Stomach (tissue), 9 donors: Measurements from ENCODE around the gene GATB. TPM values are rescaled to one million over a fixed set of nuclear protein-coding genes. Genes with fewer than 3 reads are reported as not detected.

ENCODE experiments used
- DNase-seq, 2 donors: peaks; one replicate each; pipeline versions ENCODE4 v3.0.0 to v3.0.0-alpha.2; 2013 to 2019
- H3K27ac ChIP-seq, 5 donors: fragments of 200-600 bp in 4 of 5; sonication (generic) in 4 of 5; one replicate each; pipeline ENCODE4 v1.5.1; 2013 to 2019; ENCODE audit warnings: mild to moderate bottlenecking in 1 of 5, moderate library complexity in 1 of 5
- H3K27me3 ChIP-seq, 3 donors: fragments of 200-600 bp; sonication (generic); one replicate each; pipeline ENCODE4 v1.5.1; 2017 to 2019; ENCODE audit warnings: mixed run types in 1 of 3
- H3K36me3 ChIP-seq, 4 donors: fragments of 200-600 bp; sonication (generic); 1 replicate in 3 of 4; 2 replicates in 1 of 4; pipeline ENCODE4 v1.5.1; 2016 to 2019
- H3K4me1 ChIP-seq, 4 donors: fragments of 200-600 bp; sonication (generic); one replicate each; pipeline ENCODE4 v1.5.1; 2016 to 2019
- H3K4me3 ChIP-seq, 4 donors: fragments of 200-600 bp; sonication (generic) in 3 of 4; one replicate each; pipeline ENCODE4 v1.5.1; 2016 to 2019; ENCODE audit warnings: mild to moderate bottlenecking in 1 of 4
- H3K9me3 ChIP-seq, 4 donors: fragments of 200-600 bp; sonication (generic); one replicate each; pipeline ENCODE4 v1.5.1; 2016 to 2019
- CTCF ChIP-seq, 7 experiments: fragments of 450-650 bp in 4 of 7; fragments of 200-600 bp in 3 of 7; sonication (generic) in 3 of 7; IDR thresholded peaks; one replicate each; pipeline ENCODE4 v1.5.1; 2016 to 2019; ENCODE audit warnings: antibody characterized with exemption in 7 of 7, control low read depth in 2 of 7, mild to moderate bottlenecking in 1 of 7
- EP300 ChIP-seq: sonication (generic); formaldehyde crosslinking; IDR thresholded peaks from one replicate; pipeline ENCODE4 v1.6.1; 2017; ENCODE audit warnings: antibody characterized with exemption
- POLR2A ChIP-seq, 4 donors: fragments of 450-650 bp; IDR thresholded peaks; one replicate each; pipeline ENCODE4 v1.6.1; 2016; ENCODE audit warnings: antibody characterized with exemption in 4 of 4, control low read depth in 2 of 4, mild to moderate bottlenecking in 1 of 4, moderate library complexity in 1 of 4
- POLR2AphosphoS5 ChIP-seq, 3 donors: sonication (generic); formaldehyde crosslinking; IDR thresholded peaks; one replicate each; pipeline ENCODE4 v1.6.1; 2016; ENCODE audit warnings: antibody characterized with exemption in 3 of 3
- WGBS, 5 donors: extraction: QIAGEN DNeasy Blood & Tissue Kit in 3 of 5; methylation state at CpG; one replicate each; pipeline versions ENCODE4 v1.1.5 to v1.1.7; 2013 to 2018; 5-methylcytosine and 5-hydroxymethylcytosine counted together
- intact Hi-C: fragments of 100-400 bp; cut with DNase I; formaldehyde crosslinking; loops from one replicate; pipeline ENCODE4 v1.15.1; 2023; ENCODE audit warnings: low total_unique reads
- polyA plus RNA-seq, 3 donors: library from polyadenylated mRNA; stranded (reverse); fragments of 200-250 nt; gene quantifications; one replicate each; pipeline ENCODE4 v1.2.3, GENCODE V29; 2013
- total RNA-seq, 5 donors: library from RNA; depleted of rRNA; stranded (reverse); fragments of >200 nt; gene quantifications; one replicate each; pipeline versions ENCODE4 v1.1.0 to v1.2.3, GENCODE V29; 2014 to 2016
- donor health status: healthy with polysubstance abuse.
- donor health status: Bipolar disorder and iron deficiency.
- donor health status: healthy.

GATB gene
- total and polyA plus RNA-seq, 8 donors: 1.8 to 32.2 (median 19.9) TPM

- intact Hi-C loops: no loop called here
- no peaks in the 10 kb centered on the region for H3K9me3 ChIP-seq
Measured at GRCh38 chr4:151641167-151641566, 119.6 kb downstream of the GATB start.

GRCh38 chr4:151640381-151640780 is 120.4 kb downstream of the GATB start:
- H3K36me3 ChIP-seq: no peaks in the 10 kb centered on the region
- 62 to 73% (median 70%) methylated on average over 1 of the region's 1 CpG for WGBS, 5 donors
- H3K4me1 ChIP-seq: no peaks in the 10 kb centered on the region
- intact Hi-C loops: no loop called here
- no peak for DNase-seq
- no peaks in the 10 kb centered on the region for H3K27me3 ChIP-seq
- no peak for TF ChIP-seq POLR2A (IDR thresholded peaks at IDR 0.05)
- TF ChIP-seq EP300: no peak
- TF ChIP-seq CTCF (IDR thresholded peaks at IDR 0.05): no peak
- no peak overlapping the region for H3K27ac ChIP-seq
- no peak overlapping the region for H3K4me3 ChIP-seq
- no peaks in the 10 kb centered on the region for H3K9me3 ChIP-seq

More at GRCh38 chr4:151641167-151641566, 119.6 kb downstream of the GATB start:
- DNase-seq: no peak
- WGBS, 5 donors: 79 to 95% (median 87%) methylated on average over 2 of the region's 2 CpGs
- Histone ChIP-seq H3K27ac (no peak overlapping the region), H3K4me3 (no peak overlapping the region), H3K27me3 (no peaks in the 10 kb centered on the region), H3K36me3 (no peaks in the 10 kb centered on the region), H3K4me1 (no peaks in the 10 kb centered on the region)
- TF ChIP-seq POLR2AphosphoS5 (IDR thresholded peaks at IDR 0.05): no peak
- no peak for TF ChIP-seq CTCF (IDR thresholded peaks at IDR 0.05)
- no peak for TF ChIP-seq POLR2A (IDR thresholded peaks at IDR 0.05)
- TF ChIP-seq EP300: no peak

GRCh38 chr4:151638295-151638858 is 122.4 kb downstream of the GATB start:
- no peak for DNase-seq
- no peak overlapping the region for H3K27ac ChIP-seq
- H3K36me3 ChIP-seq: no peaks in the 10 kb centered on the region
- H3K4me3 ChIP-seq: no peak overlapping the region
- intact Hi-C loops: no loop called here
- TF ChIP-seq POLR2A (IDR thresholded peaks at IDR 0.05): no peak
- TF ChIP-seq CTCF (IDR thresholded peaks at IDR 0.05): no peak
- no peak for TF ChIP-seq POLR2AphosphoS5 (IDR thresholded peaks at IDR 0.05)
- no peak for TF ChIP-seq EP300
- H3K4me1 ChIP-seq: no peaks in the 10 kb centered on the region
- H3K9me3 ChIP-seq: no peaks in the 10 kb centered on the region
- WGBS, 5 donors: 15 to 55% (median 43%) methylated on average over 1 of the region's 1 CpG
- no peaks in the 10 kb centered on the region for H3K27me3 ChIP-seq

GRCh38 chr4:151631349-151631748 is 129.5 kb downstream of the GATB start:
- intact Hi-C loops: no loop called here
- no peaks in the 10 kb centered on the region for H3K9me3 ChIP-seq
- no peak for DNase-seq
- TF ChIP-seq POLR2AphosphoS5 (IDR thresholded peaks at IDR 0.05): no peak
- TF ChIP-seq POLR2A (IDR thresholded peaks at IDR 0.05): no peak
- TF ChIP-seq CTCF (IDR thresholded peaks at IDR 0.05): no peak
- no peak for TF ChIP-seq EP300
- no peaks in the 10 kb centered on the region for H3K4me1 ChIP-seq
- H3K27me3 ChIP-seq: no peaks in the 10 kb centered on the region
- H3K4me3 ChIP-seq: no peak overlapping the region
- no peak overlapping the region for H3K27ac ChIP-seq
- H3K36me3 ChIP-seq: no peaks in the 10 kb centered on the region
